SHP77 treated with DMSO at 0.1 percent for 48 hours (cell line): ENCODE measurements around the gene MFN2.

Source experiments
- DNase-seq: peaks from one replicate; lab custom pipeline; 2025; lab: John Stamatoyannopoulos, UW

The MFN2 gene

DNA sequence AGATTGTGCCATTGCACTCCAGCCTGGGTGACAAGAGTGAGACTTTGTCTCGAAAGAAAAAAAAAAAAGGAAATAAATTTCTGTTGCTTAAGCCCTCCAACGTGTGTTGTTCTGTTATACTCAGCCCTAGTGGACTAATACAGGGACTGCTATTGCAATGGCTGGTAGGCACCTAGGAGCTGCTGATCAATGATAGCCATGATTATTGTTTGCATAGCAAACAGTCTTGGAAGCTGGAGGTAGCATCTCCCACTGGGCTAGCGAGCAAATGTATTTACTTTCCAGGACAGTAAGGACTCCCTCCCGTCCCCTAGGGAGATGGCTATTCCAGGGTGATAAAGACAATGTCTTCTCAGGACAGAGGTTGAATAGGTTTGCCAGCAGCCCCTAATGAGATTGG, 69.4 kb downstream of the MFN2 start:
- no peak for DNase-seq

- no peak for DNase-seq
These were observed 71.1 kb downstream of the MFN2 start for GRCh38 chr1:12051361-12051760.

GRCh38 chr1:12052008-12052573, 71.8 kb downstream of the MFN2 start:
- DNase-seq = no peak

DNA sequence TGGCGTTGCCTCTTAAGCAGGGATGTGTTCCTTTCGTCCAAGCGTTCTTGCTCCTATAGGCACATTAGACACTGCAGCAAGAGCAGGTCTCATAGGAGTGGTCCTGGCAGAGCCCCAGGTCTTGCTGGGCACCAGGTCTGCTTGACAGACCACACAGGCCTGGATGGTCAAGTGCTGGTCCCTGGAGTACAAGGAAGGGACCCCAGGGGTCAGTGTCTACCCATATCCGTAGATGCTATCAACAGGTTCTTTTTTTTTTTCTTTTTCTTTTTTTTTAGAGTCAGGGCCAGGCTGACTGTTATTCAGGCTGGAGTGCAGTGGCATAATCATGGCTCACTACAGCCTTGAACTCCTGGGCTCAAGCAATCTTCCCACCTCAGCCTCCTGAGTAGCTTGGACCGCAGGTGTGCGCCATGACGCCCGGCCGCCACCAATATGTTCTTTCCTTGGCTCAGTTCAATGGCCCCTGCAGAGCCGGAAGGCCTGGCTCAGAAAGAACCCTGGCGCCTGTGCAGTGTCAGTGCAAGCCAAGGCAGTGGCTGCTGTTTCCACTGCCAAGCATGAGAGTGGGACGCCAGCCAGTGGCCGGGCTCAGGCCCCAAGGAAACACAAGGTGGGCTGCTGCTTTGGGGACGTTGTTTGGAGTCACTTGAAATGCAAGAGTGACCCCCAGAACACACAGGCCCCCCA, 72.9 kb downstream of the MFN2 start:
- no peak for DNase-seq

GRCh38 chr1:12053752-12054548, 73.7 kb downstream of the MFN2 start:
- DNase-seq = no peak

- no peak for DNase-seq
These were observed 75.0 kb downstream of the MFN2 start for GRCh38 chr1:12055259-12055658.

- no peak for DNase-seq
These were observed 76.1 kb downstream of the MFN2 start for GRCh38 chr1:12056331-12056841.

GRCh38 chr1:12057382-12057781, 77.1 kb downstream of the MFN2 start:
- no peak for DNase-seq

DNA sequence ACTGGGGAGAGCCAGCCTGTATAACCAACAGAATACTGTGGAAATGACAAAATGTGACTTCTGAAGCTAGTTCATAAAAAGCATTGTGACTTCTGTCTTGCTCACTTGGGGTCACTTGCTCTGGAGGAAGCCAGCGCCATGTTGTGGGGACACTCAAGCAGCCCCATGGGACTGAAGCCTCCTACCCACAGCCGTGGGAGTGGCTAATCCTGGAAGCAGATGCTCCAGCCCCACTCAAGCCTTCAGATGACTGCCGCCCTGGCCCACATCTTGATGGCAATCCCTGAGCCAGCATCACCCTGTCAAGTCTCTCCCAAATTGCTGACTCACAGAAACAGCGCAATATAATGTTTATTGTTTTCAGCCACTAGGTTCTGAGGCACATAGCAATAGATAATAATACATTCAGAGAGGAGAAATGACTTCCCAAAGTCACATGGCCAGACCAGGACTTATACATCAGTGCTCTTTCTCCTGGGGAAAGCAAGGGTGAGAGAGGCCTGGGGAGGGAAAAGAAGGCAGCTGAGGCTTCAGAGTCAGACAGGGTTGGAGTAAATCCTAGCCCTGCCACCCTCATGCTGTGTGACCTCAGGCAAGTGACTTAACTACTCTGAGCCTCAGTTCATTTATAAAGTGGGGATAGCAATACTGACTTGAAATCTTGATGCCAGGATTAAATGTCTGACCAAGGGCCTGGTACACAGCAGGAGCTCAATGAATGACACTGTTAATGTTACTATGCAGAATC, 77.9 kb downstream of the MFN2 start:
- no peak for DNase-seq

GRCh38 chr1:12059226-12059625, 79.0 kb downstream of the MFN2 start:
- no peak for DNase-seq

GRCh38 chr1:12059722-12060464, 79.6 kb downstream of the MFN2 start:
- DNase-seq = no peak

DNA sequence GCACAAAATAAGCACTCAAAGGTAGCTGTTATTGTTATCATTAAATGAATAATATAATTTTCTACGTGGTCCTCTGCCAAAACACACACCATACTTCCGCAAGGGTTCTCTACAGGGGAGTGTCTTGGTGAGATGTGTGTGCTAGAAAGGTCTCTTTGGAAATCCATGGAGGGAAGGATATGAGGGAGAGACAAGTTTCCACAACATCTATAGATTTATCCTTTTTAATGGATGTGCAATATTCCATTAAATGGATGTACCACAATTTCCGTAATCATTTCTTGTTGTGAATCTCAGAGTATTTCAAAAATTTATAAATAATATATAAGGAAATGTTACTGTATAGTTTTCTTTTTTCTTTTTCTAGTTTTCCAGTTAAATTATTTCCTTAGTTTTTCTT, 80.3 kb downstream of the MFN2 start:
- no peak for DNase-seq
